HuH-7 (cell line): ENCODE results near the gene SPTBN1.
"Not testable (repeated sequence)": the region's sequence is repeated elsewhere in the genome, so short reads cannot be mapped to it uniquely, and the experiment has no call there.

Experiments
- DNase-seq: peaks from one replicate; pipeline ENCODE4 v3.0.0; 2011; ENCODE audit warnings: low spot score

Gene SPTBN1

GRCh38 chr2:54672590-54673456, 216.7 kb downstream of the SPTBN1 start:
- no peak for DNase-seq

GRCh38 chr2:54673501-54673998, 217.4 kb downstream of the SPTBN1 start:
- DNase-seq, result no peak

GRCh38 chr2:54675281-54675680, 219.2 kb downstream of the SPTBN1 start:
- no peak for DNase-seq

GRCh38 chr2:54675738-54676137, 219.6 kb downstream of the SPTBN1 start:
- no peak for DNase-seq

GRCh38 chr2:54676656-54677055, 220.5 kb downstream of the SPTBN1 start:
- no peak for DNase-seq

GRCh38 chr2:54677476-54678265, 221.5 kb downstream of the SPTBN1 start:
- DNase-seq, result no peak

- no peak for DNase-seq
Measured at GRCh38 chr2:54678719-54679118, 222.6 kb downstream of the SPTBN1 start.

- DNase-seq, result no peak
Measured at GRCh38 chr2:54680397-54681041, 224.4 kb downstream of the SPTBN1 start.

- no peak for DNase-seq
Measured at GRCh38 chr2:54681416-54681815, 225.3 kb downstream of the SPTBN1 start.

- no peak for DNase-seq
Measured at GRCh38 chr2:54683596-54683995, 227.5 kb downstream of the SPTBN1 start.

GRCh38 chr2:54685263-54685775, 229.2 kb downstream of the SPTBN1 start:
- no peak for DNase-seq

GRCh38 chr2:54687595-54688152, 231.5 kb downstream of the SPTBN1 start:
- DNase-seq, result no peak

GRCh38 chr2:54691445-54692135, 235.5 kb downstream of the SPTBN1 start:
- DNase-seq, result peak; percentile 80

GRCh38 chr2:54692556-54692955, 236.4 kb downstream of the SPTBN1 start:
- no peak for DNase-seq

- DNase-seq, result no peak
Measured at GRCh38 chr2:54695378-54695777, 239.3 kb downstream of the SPTBN1 start.

- no peak for DNase-seq
Measured at GRCh38 chr2:54697934-54698333, 241.8 kb downstream of the SPTBN1 start.

GRCh38 chr2:54698926-54699325, 242.8 kb downstream of the SPTBN1 start:
- not testable (repeated sequence) for DNase-seq

GRCh38 chr2:54699665-54700064, 243.5 kb downstream of the SPTBN1 start:
- no peak for DNase-seq

- DNase-seq, result no peak
Measured at GRCh38 chr2:54701029-54701428, 244.9 kb downstream of the SPTBN1 start.

GRCh38 chr2:54704238-54704637, 248.1 kb downstream of the SPTBN1 start:
- no peak for DNase-seq
